KBM-7 (cell line): ENCODE results near the gene ZNF768.
A peak's percentile ranks its signal among the peaks of the same experiment; 100 is the strongest.

Experiments used
- DNase-seq: peaks from one replicate; pipeline ENCODE4 v3.0.0-alpha.2; 2015
- in situ Hi-C: fragments of 300-500 bp; cut with MboI; formaldehyde crosslinking; loops from 2 replicates; pipeline ENCODE4 v1.14.3; 2020; ENCODE audit warnings: low sequenced_read_pairs, low pct_unique_long_range_greater_than_20kb, mixed read lengths

Gene ZNF768

GRCh38 chr16:30521873-30522641 is 4.3 kb downstream of the ZNF768 start:
- in situ Hi-C loops = no loop called here
- no peak for DNase-seq

DNA sequence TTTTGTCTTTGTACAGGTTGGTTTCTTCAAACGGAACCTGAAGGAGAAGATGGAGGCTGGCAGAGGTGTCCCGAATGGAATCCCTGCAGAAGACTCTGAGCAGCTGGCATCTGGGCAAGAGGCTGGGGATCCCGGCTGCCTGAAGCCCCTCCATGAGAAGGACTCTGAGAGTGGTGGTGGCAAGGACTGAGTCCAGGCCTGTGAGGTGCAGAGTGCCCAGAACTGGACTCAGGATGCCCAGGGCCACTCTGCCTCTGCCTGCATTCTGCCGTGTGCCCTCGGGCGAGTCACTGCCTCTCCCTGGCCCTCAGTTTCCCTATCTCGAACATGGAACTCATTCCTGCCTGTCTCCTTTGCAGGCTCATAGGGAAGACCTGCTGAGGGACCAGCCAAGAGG is 4.9 kb downstream of the ZNF768 start:
- in situ Hi-C loops = no loop called here
- no peak for DNase-seq

DNA sequence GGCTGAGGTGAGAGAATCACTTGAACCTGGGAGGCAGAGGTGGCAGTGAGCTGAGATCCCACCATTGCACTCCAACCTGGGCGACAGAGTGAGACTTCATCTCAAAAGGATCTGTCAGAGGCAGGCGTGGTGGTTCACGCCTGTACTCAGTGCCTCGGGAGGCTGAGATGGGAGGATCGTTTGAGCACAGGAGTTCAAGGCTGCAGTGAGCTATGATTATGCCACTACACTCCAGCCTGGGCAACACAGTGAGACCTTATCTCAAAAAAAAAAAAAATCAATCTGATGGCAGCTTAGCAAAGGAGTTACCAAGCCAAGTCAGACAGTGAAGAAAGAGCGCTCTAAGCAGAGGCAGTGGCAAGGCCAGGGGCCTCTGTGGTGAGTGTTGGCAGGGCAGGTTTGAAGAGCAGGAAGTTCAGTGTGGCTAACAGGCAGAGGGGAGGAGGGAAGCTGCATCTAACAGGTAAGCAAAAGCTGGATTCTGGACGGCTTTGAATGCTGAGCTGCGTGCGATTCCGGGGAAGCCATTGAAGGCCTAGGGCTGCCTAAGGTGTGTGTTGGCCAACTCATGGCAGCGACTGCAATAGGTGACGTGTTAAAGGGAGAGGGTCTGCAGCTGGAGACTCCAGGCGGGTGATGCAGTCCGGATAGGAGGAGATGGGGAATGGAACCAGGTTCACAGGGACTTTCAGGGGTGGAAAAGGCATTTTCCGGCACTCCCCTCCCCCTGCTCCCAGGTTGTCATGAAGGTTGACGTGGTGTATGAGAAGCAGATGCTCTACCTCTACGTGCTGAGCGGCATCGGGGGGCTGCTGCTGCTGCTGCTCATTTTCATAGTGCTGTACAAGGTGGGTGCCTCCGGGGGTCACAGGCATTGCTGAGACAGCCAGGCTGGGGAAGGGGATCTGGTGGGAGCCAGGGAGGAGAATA is 7.0 kb downstream of the ZNF768 start:
- DNase-seq = no peak

GRCh38 chr16:30518552-30518951 is 7.8 kb downstream of the ZNF768 start:
- in situ Hi-C loops = no loop called here
- no peak for DNase-seq

More for the DNA sequence above, 7.0 kb downstream of the ZNF768 start:
- in situ Hi-C loops = no loop called here

DNA sequence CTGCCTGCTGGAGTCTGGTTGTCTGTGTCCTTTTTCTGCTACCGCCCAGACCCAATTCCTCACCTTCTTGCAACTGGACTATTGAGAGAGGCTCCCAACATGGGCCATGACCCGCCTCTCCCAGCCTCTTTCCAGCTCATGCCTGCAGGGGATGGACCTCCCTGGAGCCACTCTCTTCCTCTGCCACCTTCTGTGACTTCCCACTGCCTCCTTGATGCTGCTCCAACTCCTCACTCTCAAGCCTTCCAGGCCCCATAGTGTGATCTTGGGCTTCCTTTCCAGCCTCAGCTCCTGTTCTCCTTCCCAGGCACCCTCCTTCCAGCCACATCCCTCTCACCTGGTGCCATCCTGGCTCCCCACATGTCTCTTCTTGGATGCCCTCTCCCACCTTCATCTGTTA is 11.1 kb downstream of the ZNF768 start:
- in situ Hi-C loops = no loop called here

DNA sequence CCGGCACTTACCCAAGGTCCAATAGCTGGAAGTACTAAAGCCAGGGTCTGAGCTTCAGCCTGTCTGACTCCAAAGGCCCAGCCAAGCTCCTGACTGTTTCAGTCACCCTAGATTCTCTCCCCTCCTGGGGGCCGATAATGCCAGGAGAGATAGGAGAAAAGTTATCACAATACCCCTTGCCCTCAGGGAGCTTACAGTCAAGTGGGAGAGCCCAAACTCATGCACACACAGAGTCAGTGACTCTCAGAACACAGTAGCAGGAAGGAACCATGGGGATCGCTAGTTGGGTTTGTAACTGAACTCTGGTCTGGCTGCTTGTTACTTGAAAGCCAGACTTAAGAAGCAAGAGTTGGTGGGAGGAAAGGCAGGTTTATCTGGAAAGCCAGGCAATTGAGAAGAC is 14.9 kb downstream of the ZNF768 start:
- DNase-seq = no peak

More for the DNA sequence above, 11.1 kb downstream of the ZNF768 start:
- no peak for DNase-seq

DNA sequence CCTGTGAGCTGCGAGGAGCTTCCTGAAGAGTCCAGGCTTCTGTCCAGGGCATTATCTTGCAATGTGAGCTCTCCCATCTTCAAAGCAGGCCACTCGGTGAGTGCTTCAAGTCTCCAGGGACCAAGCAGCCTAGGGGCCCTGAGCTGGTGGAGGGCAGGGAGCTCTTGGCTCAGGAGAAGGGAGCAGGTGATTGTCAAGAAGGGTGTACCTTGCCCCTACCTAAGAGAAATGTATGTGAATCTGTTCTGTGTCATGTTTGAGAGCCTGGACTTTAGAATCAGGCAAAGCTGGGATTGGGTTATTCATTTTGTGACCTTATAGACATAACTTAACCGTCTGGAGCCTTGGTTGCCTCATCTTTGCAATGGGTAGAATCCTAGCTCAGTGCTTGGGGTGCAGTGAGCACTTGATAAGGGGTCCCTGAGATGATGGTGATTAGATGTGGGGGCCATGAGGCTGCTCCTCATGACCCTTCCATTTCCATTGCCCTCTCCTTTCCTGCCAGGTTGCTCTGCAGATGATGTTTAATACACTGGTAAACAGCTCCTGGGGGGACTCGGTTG is 15.9 kb downstream of the ZNF768 start:
- in situ Hi-C loops = no loop called here
- no peak for DNase-seq

More for the DNA sequence above, 14.9 kb downstream of the ZNF768 start:
- in situ Hi-C loops = no loop called here

DNA sequence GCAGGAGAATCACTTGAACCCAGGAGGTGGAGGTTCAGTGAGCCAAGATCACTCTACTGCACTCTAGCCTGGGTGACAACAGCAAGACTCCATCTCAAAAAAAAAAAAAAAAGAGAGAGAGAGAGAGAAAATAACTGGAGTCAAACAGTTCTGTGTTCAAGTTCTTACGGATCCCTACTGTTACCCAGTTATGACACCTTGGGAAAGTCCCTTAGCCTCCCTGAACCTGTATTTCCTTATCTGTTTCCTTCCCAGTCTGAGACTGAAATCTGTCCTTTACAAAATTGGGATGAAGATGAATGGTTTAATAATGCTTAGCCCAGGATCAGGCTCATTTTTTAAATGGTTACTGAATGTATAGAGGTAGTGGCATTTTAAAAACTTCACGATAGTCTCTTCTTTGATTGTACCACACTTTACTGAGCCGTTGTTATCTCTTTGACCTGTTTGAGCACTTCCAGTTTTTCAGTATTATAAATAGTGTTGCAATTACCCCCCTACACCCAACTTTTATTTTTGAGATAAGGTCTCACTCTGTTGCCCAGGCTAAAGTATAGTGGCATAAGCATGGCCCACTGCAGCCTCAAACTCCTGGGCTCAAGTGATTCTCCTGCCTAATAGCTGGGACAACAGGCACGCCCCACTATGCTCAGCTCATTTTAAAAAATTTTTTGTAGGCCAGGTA is 17.1 kb downstream of the ZNF768 start:
- in situ Hi-C loops = no loop called here
- no peak for DNase-seq

DNA sequence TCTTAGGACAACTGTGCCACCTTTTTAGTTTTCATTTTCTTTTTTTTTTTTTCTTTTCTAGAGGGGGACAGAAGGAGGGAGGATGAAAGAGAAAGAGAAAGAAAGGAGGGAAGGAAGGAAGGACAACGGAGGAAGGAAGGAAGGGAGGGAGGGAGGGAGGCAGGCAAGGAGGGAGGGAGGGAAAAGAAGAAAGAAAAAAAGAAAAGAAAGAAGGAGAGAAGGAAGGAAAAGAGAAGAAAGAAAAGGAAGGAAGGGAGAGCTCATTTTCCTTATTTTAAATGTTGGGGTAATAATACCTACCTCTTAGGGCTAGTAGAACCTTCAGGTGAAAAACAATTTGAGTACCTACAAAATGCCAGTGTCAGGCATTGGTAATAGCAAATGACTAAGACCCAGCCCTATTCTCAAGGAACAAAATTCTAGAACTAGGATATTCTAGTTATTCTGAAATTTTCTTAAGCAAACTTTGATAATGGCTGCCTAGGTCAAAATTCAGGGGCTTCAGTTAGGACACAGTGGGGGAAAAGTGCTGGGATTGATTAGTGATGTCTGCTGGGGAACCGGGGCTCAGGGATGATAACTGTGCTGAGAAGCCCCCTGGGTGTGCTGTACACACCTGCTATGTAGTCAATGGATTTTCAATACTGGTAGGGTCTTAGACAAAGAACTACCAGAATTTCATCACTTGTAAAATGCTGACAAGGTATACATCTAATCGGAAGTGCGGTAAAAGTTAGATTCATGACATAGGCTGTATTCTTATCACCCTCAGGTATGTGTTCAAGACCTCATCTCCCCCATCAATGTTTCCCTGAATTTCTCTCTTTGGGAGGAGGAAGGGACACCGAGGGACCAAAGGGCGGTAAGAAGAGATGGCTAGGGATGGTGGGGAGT is 22.7 kb downstream of the ZNF768 start:
- no peak for DNase-seq
- in situ Hi-C loops = no loop called here

- in situ Hi-C loops = no loop called here
- no peak for DNase-seq
Measured at GRCh38 chr16:30499284-30499683, 27.1 kb downstream of the ZNF768 start.

DNA sequence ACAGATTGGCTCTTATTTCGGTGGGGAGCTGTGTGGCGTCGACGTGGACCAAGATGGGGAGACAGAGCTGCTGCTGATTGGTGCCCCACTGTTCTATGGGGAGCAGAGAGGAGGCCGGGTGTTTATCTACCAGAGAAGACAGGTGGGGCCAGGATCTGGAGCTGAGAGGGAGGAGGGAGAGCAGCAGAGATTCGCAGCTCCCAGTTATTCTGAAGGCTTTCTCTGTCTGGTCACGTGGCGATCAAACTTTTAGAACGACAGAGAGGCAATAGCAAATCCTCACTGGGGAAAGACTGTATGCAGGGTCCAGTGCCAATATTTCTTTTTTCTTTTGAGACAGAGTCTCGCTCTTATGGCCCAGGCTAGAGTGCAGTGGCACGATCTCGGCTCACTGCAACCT is 31.7 kb downstream of the ZNF768 start:
- DNase-seq = no peak
- in situ Hi-C loops = no loop called here

DNA sequence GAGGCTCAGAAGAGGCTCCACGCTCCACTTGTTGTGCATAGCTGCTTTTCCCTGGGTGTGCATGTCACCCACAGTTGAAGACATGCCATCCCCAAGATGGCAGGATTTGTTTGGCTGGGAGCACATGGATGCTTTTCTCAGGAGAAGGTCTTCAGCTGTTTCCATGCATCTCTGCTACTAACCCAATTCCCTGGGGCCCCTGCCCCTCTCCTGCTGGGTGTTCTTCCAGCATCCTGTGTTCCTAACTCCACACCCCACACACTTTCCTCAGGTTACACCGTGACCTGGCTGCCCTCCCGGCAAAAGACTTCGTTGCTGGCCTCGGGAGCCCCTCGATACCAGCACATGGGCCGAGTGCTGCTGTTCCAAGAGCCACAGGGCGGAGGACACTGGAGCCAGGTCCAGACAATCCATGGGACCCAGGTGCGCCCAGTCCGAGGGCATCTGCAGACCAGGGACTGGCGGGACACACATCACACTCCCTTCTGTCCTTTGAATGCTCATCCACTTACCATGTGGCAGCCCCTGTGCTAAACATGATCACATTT is 32.4 kb downstream of the ZNF768 start:
- in situ Hi-C loops = no loop called here
- no peak for DNase-seq

DNA sequence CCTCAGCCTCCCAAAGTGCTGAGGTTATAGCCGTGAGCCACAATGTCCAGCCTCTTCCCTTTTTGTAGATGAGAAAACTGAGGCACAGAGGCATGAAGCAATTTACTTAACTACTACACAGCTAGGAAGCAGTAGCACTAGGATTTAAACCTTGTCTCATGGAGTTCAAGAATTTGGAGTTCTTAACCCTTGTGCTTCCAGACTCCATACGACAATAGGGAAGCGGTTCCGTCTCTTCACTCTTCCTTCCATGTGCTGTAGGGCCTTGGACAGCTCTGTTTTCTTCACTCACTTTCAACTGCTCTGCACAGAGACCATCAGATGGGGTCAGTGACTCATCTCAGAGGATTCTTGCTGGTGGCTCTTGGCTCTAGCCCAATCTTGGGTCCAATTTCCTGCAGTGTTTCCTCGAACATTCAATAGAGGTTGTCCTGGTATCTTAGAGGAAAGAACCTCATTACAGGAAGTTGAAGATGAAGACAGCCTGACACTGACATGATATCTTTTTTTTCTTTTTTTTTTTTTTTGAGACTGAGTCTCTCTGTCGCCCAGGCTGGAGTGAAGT is 34.5 kb downstream of the ZNF768 start:
- in situ Hi-C loops = no loop called here
- peak; percentile 85 for DNase-seq

DNA sequence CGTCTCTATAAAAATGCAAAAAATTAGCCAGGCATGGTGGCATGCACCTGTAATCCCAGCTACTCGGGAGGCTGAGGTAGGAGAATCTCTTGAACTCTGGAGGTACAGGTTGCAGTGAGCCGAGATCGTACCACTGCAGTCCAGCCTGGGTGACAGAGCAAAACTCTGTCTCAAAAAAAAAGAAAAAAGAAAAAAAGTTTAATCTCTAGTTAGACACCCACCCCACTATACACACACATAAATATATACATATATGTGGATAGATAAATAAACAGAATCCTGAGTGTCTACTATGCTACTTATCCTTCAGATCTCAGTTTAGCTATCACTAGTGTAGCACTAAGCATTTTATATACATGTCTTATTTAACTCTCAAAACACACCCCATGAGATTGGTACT is 35.1 kb downstream of the ZNF768 start:
- in situ Hi-C loops = no loop called here
- DNase-seq = no peak

GRCh38 chr16:30490210-30490609 is 36.2 kb downstream of the ZNF768 start:
- DNase-seq = peak; percentile 40
- in situ Hi-C loops = no loop called here

DNA sequence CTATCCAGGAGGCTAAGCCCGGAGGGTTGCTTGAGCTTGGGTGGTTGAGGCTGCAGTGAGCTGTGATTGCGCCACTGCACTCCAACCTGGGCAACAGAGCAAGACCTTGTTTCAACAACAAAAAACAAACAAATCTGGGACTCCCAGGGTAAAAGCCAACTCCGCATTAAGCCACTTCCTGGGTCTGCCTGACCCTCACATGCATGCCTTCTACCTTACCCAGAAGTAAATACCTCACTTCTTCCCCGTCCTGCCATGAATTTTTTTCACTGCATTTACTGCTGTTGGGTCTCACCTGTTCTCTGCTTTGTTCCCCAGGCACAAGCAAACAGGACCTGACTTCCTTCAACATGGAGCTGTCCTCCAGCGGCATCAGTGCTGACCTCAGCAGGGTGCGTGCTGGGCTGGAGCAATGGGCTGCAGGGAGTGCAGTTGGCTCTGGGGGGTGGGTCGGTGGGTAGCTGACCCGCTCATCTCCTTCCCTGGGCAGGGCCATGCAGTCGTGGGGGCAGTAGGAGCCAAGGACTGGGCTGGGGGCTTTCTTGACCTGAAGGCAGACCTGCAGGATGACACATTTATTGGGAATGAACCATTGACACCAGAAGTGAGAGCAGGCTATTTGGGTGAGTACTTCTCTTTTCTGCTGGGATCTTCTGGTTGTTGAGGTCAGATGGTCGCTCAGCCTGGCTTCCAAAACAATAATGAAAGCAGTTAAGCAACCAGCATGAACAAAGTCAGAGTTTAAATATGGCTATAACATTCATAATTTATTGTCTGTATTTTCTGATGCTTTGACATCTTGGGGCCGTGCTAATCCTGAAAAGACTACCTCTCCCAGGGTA is 37.4 kb downstream of the ZNF768 start:
- peak; percentile 36 for DNase-seq
- in situ Hi-C loops = no loop called here

DNA sequence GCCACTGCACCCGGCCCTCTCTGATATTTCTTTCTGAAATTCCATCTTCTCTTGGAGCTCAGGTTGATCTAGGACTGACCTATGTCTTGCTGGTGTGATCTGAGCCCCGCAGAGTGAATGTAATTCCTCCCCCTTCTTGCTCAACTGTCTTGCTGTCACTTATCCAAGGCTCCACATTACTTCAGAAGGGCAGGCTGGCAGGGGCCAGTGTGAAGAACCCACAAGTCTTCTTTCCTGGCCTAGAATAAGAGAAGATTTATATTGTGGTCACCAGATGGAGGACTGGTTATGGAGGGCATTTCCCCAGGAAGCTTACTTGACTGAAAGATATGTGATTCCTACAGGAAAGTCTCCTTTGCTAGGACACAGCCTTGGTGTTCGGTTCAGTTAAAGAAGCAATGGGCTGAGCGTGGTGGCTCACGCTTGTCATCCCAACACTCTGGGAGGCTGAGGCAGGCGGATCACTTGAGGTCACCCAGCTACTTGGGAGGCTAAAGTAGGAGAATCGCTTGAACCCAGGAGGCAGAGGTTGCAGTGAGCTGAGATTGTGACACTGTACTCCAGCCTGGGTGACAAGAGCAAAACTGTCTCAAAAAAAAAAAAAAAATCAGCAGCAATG is 40.4 kb downstream of the ZNF768 start:
- in situ Hi-C loops = no loop called here
- no peak for DNase-seq
